SK-N-SH (cell line): ENCODE data around the gene ZNF14. TPM values are rescaled to one million over a fixed set of nuclear protein-coding genes. Genes with fewer than 3 reads are reported as not detected.

Experiments
- CTCF ChIA-PET: fragments of 300-600, 350-600 bp; formaldehyde crosslinking; extraction: SDS; loops from one replicate; lab custom pipeline; 2021; lab: Yijun Ruan, JAX
- POLR2A ChIA-PET: fragments of 350-600 bp; sonication (Branson Sonifier 250); formaldehyde crosslinking; extraction: SDS; loops from one replicate; lab custom pipeline; 2020; ENCODE audit warnings: antibody characterized with exemption, inconsistent platforms; lab: Yijun Ruan, JAX
- DNase-seq: peaks from one replicate; pipeline ENCODE4 v3.0.0; 2012
- H2AFZ ChIP-seq: fragments of 200-600 bp; sonication (generic); 2 replicates; pipeline ENCODE4 v1.8.1; 2016; ENCODE audit warnings: antibody characterized with exemption, mild to moderate bottlenecking, low read depth
- H3F3A ChIP-seq: fragments of 200-600 bp; sonication (generic); replicated peaks from 2 replicates; pipeline ENCODE3; 2016; ENCODE audit warnings: antibody characterized with exemption, mild to moderate bottlenecking; ENCODE audit not compliant: insufficient read depth
- H3K27ac ChIP-seq, 2 experiments: fragments of 200-500 bp in 1 of 2; fragments of 200-600 bp in 1 of 2; sonication (Bioruptor generic) in 1 of 2; sonication (generic), shearing (Covaris generic) in 1 of 2; 2 replicates each; pipeline versions ENCODE4 v1.5.1 to v1.6.1; 2014 to 2016; ENCODE audit warnings: low read depth in 2 of 2, inconsistent platforms in 1 of 2, low read length in 1 of 2, mild to moderate bottlenecking in 1 of 2, mixed read lengths in 1 of 2
- H3K27me3 ChIP-seq: fragments of 200-600 bp; sonication (generic), shearing (Covaris generic); 2 replicates; pipeline ENCODE4 v1.6.1; 2016; ENCODE audit warnings: mixed run types; ENCODE audit not compliant: insufficient read depth
- H3K36me3 ChIP-seq, 2 experiments: fragments of 200-500 bp in 1 of 2; fragments of 200-600 bp in 1 of 2; sonication (Bioruptor generic) in 1 of 2; sonication (generic) in 1 of 2; replicated peaks in 1 of 2; 2 replicates each; pipeline versions ENCODE3 to v1.5.1; 2014 to 2016; ENCODE audit warnings: low read length in 1 of 2, mild to moderate bottlenecking in 1 of 2; ENCODE audit not compliant: insufficient read depth in 2 of 2, control insufficient read depth in 1 of 2
- H3K4me1 ChIP-seq, 2 experiments: fragments of 200-500 bp in 1 of 2; fragments of 200-600 bp in 1 of 2; sonication (Bioruptor generic) in 1 of 2; sonication (generic), shearing (Covaris generic) in 1 of 2; 2 replicates each; pipeline versions ENCODE4 v1.5.1 to v1.6.1; 2014 to 2016; ENCODE audit warnings: low read depth in 1 of 2, low read length in 1 of 2, mixed run types in 1 of 2; ENCODE audit not compliant: insufficient read depth in 2 of 2, control insufficient read depth in 1 of 2
- H3K4me2 ChIP-seq: fragments of 200-600 bp; sonication (generic), shearing (Covaris generic); 2 replicates; pipeline ENCODE4 v1.6.1; 2017; ENCODE audit warnings: mixed run types
- H3K4me3 ChIP-seq, 2 experiments: fragments of 200-500 bp in 1 of 2; fragments of 200-600 bp in 1 of 2; sonication (Bioruptor generic) in 1 of 2; sonication (generic), shearing (Covaris generic) in 1 of 2; 2 replicates each; pipeline versions ENCODE4 v1.5.1 to v1.8.1; 2014 to 2016; ENCODE audit warnings: low read depth in 2 of 2, inconsistent platforms in 1 of 2, low read length in 1 of 2, mild to moderate bottlenecking in 1 of 2, mixed read lengths in 1 of 2, moderate library complexity in 1 of 2
- H3K79me2 ChIP-seq: fragments of 200-600 bp; sonication (generic); 2 replicates; pipeline ENCODE4 v1.8.1; 2017; ENCODE audit warnings: mild to moderate bottlenecking; ENCODE audit not compliant: insufficient read depth
- H3K9ac ChIP-seq: fragments of 200-600 bp; sonication (generic); 2 replicates; pipeline ENCODE4 v1.6.1; 2017; ENCODE audit warnings: mixed run types
- H3K9me2 ChIP-seq: fragments of 200-600 bp; sonication (generic); 2 replicates; pipeline ENCODE4 v1.6.1; 2017; ENCODE audit warnings: mixed run types
- H3K9me3 ChIP-seq: fragments of 200-600 bp; sonication (generic); 2 replicates; pipeline ENCODE4 v1.6.1; 2017; ENCODE audit warnings: mixed run types, mild to moderate bottlenecking, moderate library complexity
- H4K20me1 ChIP-seq: fragments of 200-600 bp; sonication (generic); 2 replicates; pipeline ENCODE4 v1.6.1; 2017; ENCODE audit warnings: mild to moderate bottlenecking, mixed run types; ENCODE audit not compliant: insufficient read depth
- ELF1 ChIP-seq: IDR thresholded peaks from 2 replicates; pipeline ENCODE4 v1.4.0; 2012
- EP300 ChIP-seq, 2 experiments: IDR thresholded peaks; 2 replicates each; pipeline versions ENCODE4 v1.4.0 to v1.6.1; 2012; ENCODE audit warnings: borderline replicate concordance in 1 of 2, low read depth in 1 of 2, low read length in 1 of 2
- FOSL2 ChIP-seq: IDR thresholded peaks from 2 replicates; pipeline ENCODE4 v1.4.0; 2012; ENCODE audit warnings: low read depth, mild to moderate bottlenecking, moderate library complexity, borderline replicate concordance
- FOXJ3 ChIP-seq: sonication (generic); formaldehyde crosslinking; IDR thresholded peaks from 2 replicates; pipeline ENCODE4 v1.5.1; 2020; ENCODE audit warnings: mild to moderate bottlenecking, missing genetic modification reagents
- JUND ChIP-seq: IDR thresholded peaks from 2 replicates; pipeline ENCODE4 v1.4.0; 2012
- MEF2A ChIP-seq: IDR thresholded peaks from 2 replicates; pipeline ENCODE4 v1.4.0; 2012; ENCODE audit warnings: low read depth, borderline replicate concordance
- MXI1 ChIP-seq: IDR thresholded peaks from 2 replicates; pipeline ENCODE4 v1.6.1; 2012; ENCODE audit warnings: mild to moderate bottlenecking, low read depth, low read length, improper control_type of control experiment
- RAD21 ChIP-seq: IDR thresholded peaks from 2 replicates; pipeline ENCODE4 v1.6.1; 2012; ENCODE audit warnings: mild to moderate bottlenecking, low read length
- RXRA ChIP-seq: IDR thresholded peaks from 2 replicates; pipeline ENCODE4 v1.4.0; 2012; ENCODE audit warnings: low read depth, mild to moderate bottlenecking, borderline replicate concordance
- SIN3A ChIP-seq: IDR thresholded peaks from 2 replicates; pipeline ENCODE4 v1.6.1; 2012; ENCODE audit warnings: low read depth, mild to moderate bottlenecking, low read length, moderate library complexity, borderline replicate concordance
- TAF1 ChIP-seq: IDR thresholded peaks from 2 replicates; pipeline ENCODE4 v1.6.1; 2012; ENCODE audit warnings: low read depth, mild to moderate bottlenecking, low read length, moderate library complexity, borderline replicate concordance
- TEAD4 ChIP-seq: IDR thresholded peaks from 2 replicates; pipeline ENCODE4 v1.4.0; 2012; ENCODE audit warnings: mild to moderate bottlenecking, borderline replicate concordance; ENCODE audit not compliant: insufficient read depth
- WGBS: methylation state at CpG from one replicate; pipeline ENCODE4 v1.1.6; 2017; ENCODE audit warnings: low lambda C conversion rate; 5-methylcytosine and 5-hydroxymethylcytosine counted together
- polyA plus RNA-seq, 3 experiments: library from polyadenylated mRNA; depleted of rRNA; stranded (reverse); fragments of >200 nt; gene quantifications; 2 replicates each; pipeline ENCODE4 v1.2.3, GENCODE V29; 2012
- TF ChIP-seq, protein P1 (sequence below): fragments of 150-350 bp; IDR thresholded peaks from 2 replicates; pipeline ENCODE4 v1.6.1; 2016; ENCODE audit warnings: mild to moderate bottlenecking, low read depth, low read length
- TF ChIP-seq, protein P2 (sequence below): fragments of 150-350 bp; IDR thresholded peaks from 2 replicates; pipeline ENCODE4 v1.6.1; 2017; ENCODE audit warnings: antibody characterized with exemption, low read length, low read depth, borderline replicate concordance
- TF ChIP-seq, protein P3 (sequence below): IDR thresholded peaks from 2 replicates; pipeline ENCODE4 v1.6.1; 2012; ENCODE audit warnings: mild to moderate bottlenecking, low read depth, low read length, moderate library complexity
- TF ChIP-seq, protein P4 (sequence below): fragments of 200-600 bp; sonication (generic); IDR thresholded peaks from 2 replicates; pipeline ENCODE4 v1.6.1; 2017; ENCODE audit warnings: antibody characterized with exemption, mild to moderate bottlenecking, moderate library complexity
- TF ChIP-seq, protein P5 (sequence below): IDR thresholded peaks from 2 replicates; pipeline ENCODE4 v1.4.0; 2012; ENCODE audit warnings: low read depth, borderline replicate concordance

Gene ZNF14
- polyA plus RNA-seq, 1 of the 3 experiments (the other 2 are of a cell fraction) = 1.1 TPM

DNA sequence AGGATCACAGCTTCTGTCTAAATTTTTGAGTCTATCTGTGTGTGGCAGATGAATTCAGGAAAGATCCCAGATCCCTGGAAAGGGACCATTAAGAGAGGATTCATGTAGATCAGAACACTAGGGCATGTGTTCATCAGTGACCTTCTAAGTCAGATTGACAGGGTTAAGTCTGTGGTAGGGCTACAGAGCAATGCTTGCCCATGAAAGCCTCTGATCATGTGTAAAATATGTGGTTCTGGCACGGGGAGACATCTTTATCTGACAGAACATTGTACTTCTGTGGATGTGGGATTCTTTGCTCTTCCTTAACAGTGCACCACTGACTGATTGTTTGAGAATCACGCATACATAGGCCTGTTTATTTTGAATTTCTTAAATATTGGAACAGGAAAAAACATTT is 45.8 kb upstream of the ZNF14 start:
- Histone ChIP-seq H3K9me2 (no peaks in the 10 kb centered on the region), H3K79me2 (peaks cover 51% of the 10 kb centered on the region), H3F3A (no peaks in the 10 kb centered on the region), H3K4me3 (no peak overlapping the region), H2AFZ (no peak overlapping the region), H3K27ac (no peak overlapping the region), H3K4me2 (no peak overlapping the region), H4K20me1 (no peaks in the 10 kb centered on the region), H3K36me3 (peaks cover 0 to 21% of the 10 kb centered on the region in 2 experiments), H3K9ac (no peak overlapping the region), H3K9me3 (no peaks in the 10 kb centered on the region), H3K27me3 (no peaks in the 10 kb centered on the region), H3K4me1 (peaks cover 0 to 12% of the 10 kb centered on the region in 2 experiments; a peak in 2 of 4 replicates)
- 86% methylated on average over 2 of the region's 2 CpGs for WGBS
- no peak for DNase-seq
- CTCF ChIA-PET = interaction anchor here (0.9 to 1.5 kb wide), 3 partner anchors 8 to 246 kb away, joined by 3 to 4 read pairs (median 3); no protein-coding TSS in a partner anchor
- TF ChIP-seq, protein P1, sequence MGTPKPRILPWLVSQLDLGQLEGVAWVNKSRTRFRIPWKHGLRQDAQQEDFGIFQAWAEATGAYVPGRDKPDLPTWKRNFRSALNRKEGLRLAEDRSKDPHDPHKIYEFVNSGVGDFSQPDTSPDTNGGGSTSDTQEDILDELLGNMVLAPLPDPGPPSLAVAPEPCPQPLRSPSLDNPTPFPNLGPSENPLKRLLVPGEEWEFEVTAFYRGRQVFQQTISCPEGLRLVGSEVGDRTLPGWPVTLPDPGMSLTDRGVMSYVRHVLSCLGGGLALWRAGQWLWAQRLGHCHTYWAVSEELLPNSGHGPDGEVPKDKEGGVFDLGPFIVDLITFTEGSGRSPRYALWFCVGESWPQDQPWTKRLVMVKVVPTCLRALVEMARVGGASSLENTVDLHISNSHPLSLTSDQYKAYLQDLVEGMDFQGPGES = no peak
- TF ChIP-seq EP300 (IDR thresholded peaks at IDR 0.05; ENCODE audit: borderline replicate concordance in 1 of 2, low read depth in 1 of 2, low read length in 1 of 2) (no peak), RAD21 (no peak), JUND (no peak), MXI1 (no peak), RXRA (no peak), TEAD4 (no peak), ELF1 (no peak), TAF1 (no peak), SIN3A (no peak), MEF2A (no peak), FOSL2 (no peak), FOXJ3 (CRISPR knock-in tag) (no peak)
- TF ChIP-seq, protein P2, sequence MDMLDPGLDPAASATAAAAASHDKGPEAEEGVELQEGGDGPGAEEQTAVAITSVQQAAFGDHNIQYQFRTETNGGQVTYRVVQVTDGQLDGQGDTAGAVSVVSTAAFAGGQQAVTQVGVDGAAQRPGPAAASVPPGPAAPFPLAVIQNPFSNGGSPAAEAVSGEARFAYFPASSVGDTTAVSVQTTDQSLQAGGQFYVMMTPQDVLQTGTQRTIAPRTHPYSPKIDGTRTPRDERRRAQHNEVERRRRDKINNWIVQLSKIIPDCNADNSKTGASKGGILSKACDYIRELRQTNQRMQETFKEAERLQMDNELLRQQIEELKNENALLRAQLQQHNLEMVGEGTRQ = no peak
- TF ChIP-seq, protein P3, sequence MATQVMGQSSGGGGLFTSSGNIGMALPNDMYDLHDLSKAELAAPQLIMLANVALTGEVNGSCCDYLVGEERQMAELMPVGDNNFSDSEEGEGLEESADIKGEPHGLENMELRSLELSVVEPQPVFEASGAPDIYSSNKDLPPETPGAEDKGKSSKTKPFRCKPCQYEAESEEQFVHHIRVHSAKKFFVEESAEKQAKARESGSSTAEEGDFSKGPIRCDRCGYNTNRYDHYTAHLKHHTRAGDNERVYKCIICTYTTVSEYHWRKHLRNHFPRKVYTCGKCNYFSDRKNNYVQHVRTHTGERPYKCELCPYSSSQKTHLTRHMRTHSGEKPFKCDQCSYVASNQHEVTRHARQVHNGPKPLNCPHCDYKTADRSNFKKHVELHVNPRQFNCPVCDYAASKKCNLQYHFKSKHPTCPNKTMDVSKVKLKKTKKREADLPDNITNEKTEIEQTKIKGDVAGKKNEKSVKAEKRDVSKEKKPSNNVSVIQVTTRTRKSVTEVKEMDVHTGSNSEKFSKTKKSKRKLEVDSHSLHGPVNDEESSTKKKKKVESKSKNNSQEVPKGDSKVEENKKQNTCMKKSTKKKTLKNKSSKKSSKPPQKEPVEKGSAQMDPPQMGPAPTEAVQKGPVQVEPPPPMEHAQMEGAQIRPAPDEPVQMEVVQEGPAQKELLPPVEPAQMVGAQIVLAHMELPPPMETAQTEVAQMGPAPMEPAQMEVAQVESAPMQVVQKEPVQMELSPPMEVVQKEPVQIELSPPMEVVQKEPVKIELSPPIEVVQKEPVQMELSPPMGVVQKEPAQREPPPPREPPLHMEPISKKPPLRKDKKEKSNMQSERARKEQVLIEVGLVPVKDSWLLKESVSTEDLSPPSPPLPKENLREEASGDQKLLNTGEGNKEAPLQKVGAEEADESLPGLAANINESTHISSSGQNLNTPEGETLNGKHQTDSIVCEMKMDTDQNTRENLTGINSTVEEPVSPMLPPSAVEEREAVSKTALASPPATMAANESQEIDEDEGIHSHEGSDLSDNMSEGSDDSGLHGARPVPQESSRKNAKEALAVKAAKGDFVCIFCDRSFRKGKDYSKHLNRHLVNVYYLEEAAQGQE = no peak
- TF ChIP-seq, protein P4, sequence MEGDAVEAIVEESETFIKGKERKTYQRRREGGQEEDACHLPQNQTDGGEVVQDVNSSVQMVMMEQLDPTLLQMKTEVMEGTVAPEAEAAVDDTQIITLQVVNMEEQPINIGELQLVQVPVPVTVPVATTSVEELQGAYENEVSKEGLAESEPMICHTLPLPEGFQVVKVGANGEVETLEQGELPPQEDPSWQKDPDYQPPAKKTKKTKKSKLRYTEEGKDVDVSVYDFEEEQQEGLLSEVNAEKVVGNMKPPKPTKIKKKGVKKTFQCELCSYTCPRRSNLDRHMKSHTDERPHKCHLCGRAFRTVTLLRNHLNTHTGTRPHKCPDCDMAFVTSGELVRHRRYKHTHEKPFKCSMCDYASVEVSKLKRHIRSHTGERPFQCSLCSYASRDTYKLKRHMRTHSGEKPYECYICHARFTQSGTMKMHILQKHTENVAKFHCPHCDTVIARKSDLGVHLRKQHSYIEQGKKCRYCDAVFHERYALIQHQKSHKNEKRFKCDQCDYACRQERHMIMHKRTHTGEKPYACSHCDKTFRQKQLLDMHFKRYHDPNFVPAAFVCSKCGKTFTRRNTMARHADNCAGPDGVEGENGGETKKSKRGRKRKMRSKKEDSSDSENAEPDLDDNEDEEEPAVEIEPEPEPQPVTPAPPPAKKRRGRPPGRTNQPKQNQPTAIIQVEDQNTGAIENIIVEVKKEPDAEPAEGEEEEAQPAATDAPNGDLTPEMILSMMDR = no peak
- TF ChIP-seq, protein P5, sequence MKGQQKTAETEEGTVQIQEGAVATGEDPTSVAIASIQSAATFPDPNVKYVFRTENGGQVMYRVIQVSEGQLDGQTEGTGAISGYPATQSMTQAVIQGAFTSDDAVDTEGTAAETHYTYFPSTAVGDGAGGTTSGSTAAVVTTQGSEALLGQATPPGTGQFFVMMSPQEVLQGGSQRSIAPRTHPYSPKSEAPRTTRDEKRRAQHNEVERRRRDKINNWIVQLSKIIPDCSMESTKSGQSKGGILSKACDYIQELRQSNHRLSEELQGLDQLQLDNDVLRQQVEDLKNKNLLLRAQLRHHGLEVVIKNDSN = no peak
- POLR2A ChIA-PET = interaction anchor here (1.0 kb wide), 1 partner anchor 43 kb away, joined by 3 read pairs; the partner anchor contains the start of gene ZNF506
